ENCODE measurements around the gene GALNT17. TPM values are rescaled to one million over a fixed set of nuclear protein-coding genes. Genes with fewer than 3 reads are reported as not detected.

The GALNT17 gene
- total RNA-seq, 1 donor: 0.36 TPM

- TF ChIP-seq, protein P1, sequence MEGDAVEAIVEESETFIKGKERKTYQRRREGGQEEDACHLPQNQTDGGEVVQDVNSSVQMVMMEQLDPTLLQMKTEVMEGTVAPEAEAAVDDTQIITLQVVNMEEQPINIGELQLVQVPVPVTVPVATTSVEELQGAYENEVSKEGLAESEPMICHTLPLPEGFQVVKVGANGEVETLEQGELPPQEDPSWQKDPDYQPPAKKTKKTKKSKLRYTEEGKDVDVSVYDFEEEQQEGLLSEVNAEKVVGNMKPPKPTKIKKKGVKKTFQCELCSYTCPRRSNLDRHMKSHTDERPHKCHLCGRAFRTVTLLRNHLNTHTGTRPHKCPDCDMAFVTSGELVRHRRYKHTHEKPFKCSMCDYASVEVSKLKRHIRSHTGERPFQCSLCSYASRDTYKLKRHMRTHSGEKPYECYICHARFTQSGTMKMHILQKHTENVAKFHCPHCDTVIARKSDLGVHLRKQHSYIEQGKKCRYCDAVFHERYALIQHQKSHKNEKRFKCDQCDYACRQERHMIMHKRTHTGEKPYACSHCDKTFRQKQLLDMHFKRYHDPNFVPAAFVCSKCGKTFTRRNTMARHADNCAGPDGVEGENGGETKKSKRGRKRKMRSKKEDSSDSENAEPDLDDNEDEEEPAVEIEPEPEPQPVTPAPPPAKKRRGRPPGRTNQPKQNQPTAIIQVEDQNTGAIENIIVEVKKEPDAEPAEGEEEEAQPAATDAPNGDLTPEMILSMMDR (IDR thresholded peaks at IDR 0.05; ENCODE audit: extremely low read depth, low read depth, low read length): no peak
- H3K4me2 ChIP-seq (ENCODE audit: insufficient read depth, low read length): no peak overlapping the region
- no peak overlapping the region for H2AFZ ChIP-seq (ENCODE audit: low read length)
- H3K4me3 ChIP-seq (ENCODE audit: insufficient read depth, low read length): no peak overlapping the region
- no peaks in the 10 kb centered on the region for H4K20me1 ChIP-seq (ENCODE audit: insufficient read depth, low read length)
- peaks cover 5% of the 10 kb centered on the region for H3K9me3 ChIP-seq (ENCODE audit: low read depth, low read length)
- no peaks in the 10 kb centered on the region for H3K36me3 ChIP-seq (ENCODE audit: insufficient read depth, low read length)
- H3K79me2 ChIP-seq (ENCODE audit: insufficient read depth, low read length): no peaks in the 10 kb centered on the region
- no peak for DNase-seq (ENCODE audit: insufficient read length, low spot score, missing footprints)
- H3K4me1 ChIP-seq (ENCODE audit: insufficient read depth, low read length): no peaks in the 10 kb centered on the region
- H3K27me3 ChIP-seq (ENCODE audit: insufficient read depth, low read length): no peaks in the 10 kb centered on the region
- no peak overlapping the region for H3K27ac ChIP-seq (ENCODE audit: low read depth, low read length)
Observed at GRCh38 chr7:71470326-71470725, 338.4 kb downstream of the GALNT17 start.

GRCh38 chr7:71470830-71471229, 338.9 kb downstream of the GALNT17 start:
- no peaks in the 10 kb centered on the region for H3K4me1 ChIP-seq (ENCODE audit: insufficient read depth, low read length)

DNA sequence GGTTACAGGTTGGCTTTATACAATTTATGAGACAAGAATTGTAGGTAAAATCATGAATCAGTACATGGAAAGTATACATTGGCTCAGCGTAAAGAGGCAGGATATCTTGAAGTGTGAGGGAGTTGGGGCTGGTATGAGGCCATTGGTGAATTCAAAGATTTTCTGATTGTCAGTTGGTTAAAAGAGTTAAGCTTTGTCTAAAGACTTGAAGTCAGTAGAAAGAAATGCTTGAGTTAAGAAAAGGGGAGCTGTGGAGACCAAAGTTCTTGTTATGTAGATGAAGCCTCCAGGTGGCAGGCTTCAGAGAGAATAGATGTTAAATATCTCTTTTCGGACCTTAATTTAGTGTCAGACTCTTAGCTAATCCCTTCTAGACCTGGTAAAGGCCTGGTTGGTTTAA, 341.0 kb downstream of the GALNT17 start:
- TF ChIP-seq, protein P1 (IDR thresholded peaks at IDR 0.05; ENCODE audit: extremely low read depth, low read depth, low read length): no peak
- Histone ChIP-seq H3K79me2 (ENCODE audit: insufficient read depth, low read length) (no peaks in the 10 kb centered on the region), H3K36me3 (ENCODE audit: insufficient read depth, low read length) (no peaks in the 10 kb centered on the region), H3K4me2 (ENCODE audit: insufficient read depth, low read length) (no peak overlapping the region), H3K4me3 (ENCODE audit: insufficient read depth, low read length) (no peak overlapping the region), H2AFZ (ENCODE audit: low read length) (no peak overlapping the region), H3K27ac (ENCODE audit: low read depth, low read length) (no peak overlapping the region), H3K9me3 (ENCODE audit: low read depth, low read length) (peaks cover 5% of the 10 kb centered on the region), H3K27me3 (ENCODE audit: insufficient read depth, low read length) (no peaks in the 10 kb centered on the region), H4K20me1 (ENCODE audit: insufficient read depth, low read length) (no peaks in the 10 kb centered on the region), H3K4me1 (ENCODE audit: insufficient read depth, low read length) (no peaks in the 10 kb centered on the region)
- DNase-seq (ENCODE audit: insufficient read length, low spot score, missing footprints): no peak

More at GRCh38 chr7:71470830-71471229, 338.9 kb downstream of the GALNT17 start:
- DNase-seq (ENCODE audit: insufficient read length, low spot score, missing footprints): no peak
- Histone ChIP-seq H3K36me3 (ENCODE audit: insufficient read depth, low read length) (no peaks in the 10 kb centered on the region), H4K20me1 (ENCODE audit: insufficient read depth, low read length) (no peaks in the 10 kb centered on the region), H3K27me3 (ENCODE audit: insufficient read depth, low read length) (no peaks in the 10 kb centered on the region), H2AFZ (ENCODE audit: low read length) (no peak overlapping the region), H3K9me3 (ENCODE audit: low read depth, low read length) (peaks cover 5% of the 10 kb centered on the region), H3K79me2 (ENCODE audit: insufficient read depth, low read length) (no peaks in the 10 kb centered on the region), H3K4me3 (ENCODE audit: insufficient read depth, low read length) (no peak overlapping the region), H3K4me2 (ENCODE audit: insufficient read depth, low read length) (no peak overlapping the region), H3K27ac (ENCODE audit: low read depth, low read length) (no peak overlapping the region)
- TF ChIP-seq, protein P1 (IDR thresholded peaks at IDR 0.05; ENCODE audit: extremely low read depth, low read depth, low read length): no peak

DNA sequence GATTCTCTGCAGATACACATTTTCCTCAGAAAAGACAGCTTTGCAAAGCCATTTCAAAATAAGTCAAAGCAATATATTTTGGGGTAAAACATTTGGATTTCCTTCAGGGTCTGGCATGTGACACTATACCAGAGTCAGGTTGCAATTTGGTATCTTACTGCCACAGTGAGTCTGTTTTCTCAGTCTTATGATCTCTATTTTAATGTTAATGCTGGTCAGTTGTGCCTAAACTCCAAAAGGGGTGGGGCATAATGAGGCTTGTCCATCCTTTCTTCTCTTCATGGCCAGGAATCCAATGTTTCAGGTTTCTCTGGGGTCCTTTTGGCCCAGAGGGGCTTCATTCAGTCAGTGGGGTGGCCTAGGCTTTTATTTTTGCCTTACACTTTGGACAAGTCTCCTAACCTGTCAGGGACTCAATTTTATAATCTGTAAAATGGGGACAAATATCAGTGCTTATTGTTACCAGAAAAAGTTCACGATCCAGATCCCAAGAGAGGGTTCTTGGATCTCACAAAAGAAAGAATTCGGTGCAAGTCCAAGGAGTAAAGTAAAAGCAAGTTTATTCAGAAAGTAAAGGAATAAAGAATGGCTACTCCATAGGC, 341.5 kb downstream of the GALNT17 start:
- no peaks in the 10 kb centered on the region for H4K20me1 ChIP-seq (ENCODE audit: insufficient read depth, low read length)
- no peak overlapping the region for H3K4me3 ChIP-seq (ENCODE audit: insufficient read depth, low read length)
- no peaks in the 10 kb centered on the region for H3K27me3 ChIP-seq (ENCODE audit: insufficient read depth, low read length)
- no peak overlapping the region for H3K27ac ChIP-seq (ENCODE audit: low read depth, low read length)
- H3K79me2 ChIP-seq (ENCODE audit: insufficient read depth, low read length): no peaks in the 10 kb centered on the region
- no peak overlapping the region for H2AFZ ChIP-seq (ENCODE audit: low read length)
- DNase-seq (ENCODE audit: insufficient read length, low spot score, missing footprints): no peak
- TF ChIP-seq, protein P1 (IDR thresholded peaks at IDR 0.05; ENCODE audit: extremely low read depth, low read depth, low read length): no peak
- H3K36me3 ChIP-seq (ENCODE audit: insufficient read depth, low read length): no peaks in the 10 kb centered on the region
- peaks cover 5% of the 10 kb centered on the region for H3K9me3 ChIP-seq (ENCODE audit: low read depth, low read length)
- H3K4me1 ChIP-seq (ENCODE audit: insufficient read depth, low read length): no peaks in the 10 kb centered on the region
- H3K4me2 ChIP-seq (ENCODE audit: insufficient read depth, low read length): no peak overlapping the region
